Tibial artery (tissue), 4 donors: Measurements from ENCODE around the gene CCDC90B.

ENCODE experiments used
- DNase-seq, 2 donors: peaks; one replicate each; pipeline ENCODE4 v3.0.0-alpha.2; 2019
- H3K27ac ChIP-seq, 2 donors: fragments of 200-600 bp; sonication (generic) in 1 of 2; 1 replicate in 1 of 2; 2 replicates in 1 of 2; pipeline ENCODE4 v1.5.1; 2018 to 2019; ENCODE audit warnings: mild to moderate bottlenecking in 1 of 2
- H3K27me3 ChIP-seq, 2 donors: fragments of 200-600 bp; sonication (generic) in 1 of 2; one replicate each; pipeline versions ENCODE4 v1.5.1 to v1.6.0; 2016 to 2019
- H3K36me3 ChIP-seq, 3 donors: fragments of 200-600 bp; sonication (generic) in 2 of 3; one replicate each; pipeline ENCODE4 v1.5.1; 2016 to 2019; ENCODE audit warnings: mild to moderate bottlenecking in 2 of 3
- H3K4me1 ChIP-seq, 4 donors: fragments of 200-600 bp; sonication (generic) in 2 of 4; 1 replicate in 3 of 4; 2 replicates in 1 of 4; pipeline ENCODE4 v1.5.1; 2016 to 2019
- H3K4me3 ChIP-seq, 2 donors: fragments of 200-600 bp; sonication (generic) in 1 of 2; 1 replicate in 1 of 2; 2 replicates in 1 of 2; pipeline ENCODE4 v1.5.1; 2018 to 2019; ENCODE audit warnings: mild to moderate bottlenecking in 2 of 2
- H3K9me3 ChIP-seq, 3 donors: fragments of 200-600 bp; sonication (generic) in 1 of 3; one replicate each; pipeline ENCODE4 v1.5.1; 2016 to 2019
- CTCF ChIP-seq, 2 experiments: fragments of 200-600 bp in 1 of 2; fragments of 450-650 bp in 1 of 2; IDR thresholded peaks; one replicate each; pipeline ENCODE4 v1.5.1; 2017 to 2019; ENCODE audit warnings: antibody characterized with exemption in 2 of 2, mild to moderate bottlenecking in 1 of 2, moderate library complexity in 1 of 2
- intact Hi-C: fragments of 100-400 bp; cut with DNase I; formaldehyde crosslinking; loops from one replicate; pipeline ENCODE4 v1.15.0; 2023; ENCODE audit warnings: low total_unique reads

The CCDC90B gene

GRCh38 chr11:83257761-83258168 is 28.4 kb downstream of the CCDC90B start:
- Histone ChIP-seq H3K4me3 (peak overlapping the region in 1 of 2 donors; percentile 11), H3K36me3 (peaks cover 11 to 34% (median 16%) of the 10 kb centered on the region in 3 donors), H3K27me3 (no peaks in the 10 kb centered on the region), H3K27ac (peak overlapping the region; percentile 36 to 66), H3K4me1 (peaks cover 0 to 58% (median 11%) of the 10 kb centered on the region in 4 donors), H3K9me3 (no peaks in the 10 kb centered on the region)
- intact Hi-C loops: no loop called here
- TF ChIP-seq CTCF (IDR thresholded peaks at IDR 0.05): no peak
- DNase-seq: peak in 1 of 2 donors; percentile 71

GRCh38 chr11:83256602-83257340 is 29.4 kb downstream of the CCDC90B start:
- peaks cover 0 to 58% (median 11%) of the 10 kb centered on the region in 4 donors for H3K4me1 ChIP-seq
- peaks cover 8 to 33% (median 9%) of the 10 kb centered on the region in 3 donors for H3K36me3 ChIP-seq
- no peak for TF ChIP-seq CTCF (IDR thresholded peaks at IDR 0.05)
- no peaks in the 10 kb centered on the region for H3K9me3 ChIP-seq
- H3K4me3 ChIP-seq: peak overlapping the region in 1 of 2 donors; percentile 11
- H3K27me3 ChIP-seq: no peaks in the 10 kb centered on the region
- intact Hi-C loops: no loop called here
- DNase-seq: no peak
- H3K27ac ChIP-seq: peak overlapping the region; percentile 36 to 66

DNA sequence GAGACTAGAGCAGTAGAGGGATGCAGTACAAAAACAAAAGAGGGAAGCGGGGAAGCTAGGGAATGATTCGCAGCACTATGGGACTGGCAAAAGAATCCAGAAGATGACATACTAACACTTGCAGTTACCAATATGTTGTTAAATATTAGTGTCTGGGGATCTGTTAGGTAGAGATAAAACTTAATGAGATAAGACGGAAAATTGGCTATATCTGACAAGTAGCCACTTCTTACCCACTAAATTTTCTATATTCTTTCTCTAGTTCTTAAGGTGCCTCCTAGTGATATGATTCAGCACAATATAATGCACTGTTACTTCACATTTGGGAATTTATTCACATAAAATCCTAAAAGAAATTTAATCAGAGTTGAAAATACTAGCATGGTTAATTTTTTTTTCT is 30.8 kb downstream of the CCDC90B start:
- no peak for DNase-seq
- H3K4me3 ChIP-seq: no peak overlapping the region
- intact Hi-C loops: no loop called here
- H3K27me3 ChIP-seq: no peaks in the 10 kb centered on the region
- TF ChIP-seq CTCF (IDR thresholded peaks at IDR 0.05): no peak
- H3K9me3 ChIP-seq: no peaks in the 10 kb centered on the region
- peaks cover 0 to 58% (median 11%) of the 10 kb centered on the region in 4 donors for H3K4me1 ChIP-seq
- H3K36me3 ChIP-seq: peaks cover 0 to 21% (median 0%) of the 10 kb centered on the region in 3 donors
- peak overlapping the region in 1 of 2 donors; percentile 66 for H3K27ac ChIP-seq

DNA sequence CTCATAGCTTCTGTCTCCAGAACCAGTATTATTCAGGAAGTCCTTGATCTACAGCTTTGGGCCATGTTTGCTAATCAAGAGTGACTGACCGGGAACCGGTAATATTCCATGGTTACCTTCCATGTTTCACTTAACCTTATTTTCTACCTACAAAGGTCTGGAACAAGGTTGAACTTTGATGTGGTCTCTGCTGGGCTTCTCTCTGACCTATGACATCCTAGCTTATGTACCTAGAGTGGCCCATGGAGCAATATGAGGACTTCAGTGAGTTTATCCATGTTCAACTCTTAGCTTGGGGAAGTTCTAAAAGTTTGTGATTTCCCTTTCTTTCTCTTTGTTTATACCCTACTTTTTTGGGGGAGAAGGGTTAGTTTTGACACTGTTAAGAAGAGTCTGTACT is 33.2 kb downstream of the CCDC90B start:
- Histone ChIP-seq H3K9me3 (no peaks in the 10 kb centered on the region), H3K4me1 (peaks cover 0 to 61% (median 11%) of the 10 kb centered on the region in 4 donors), H3K4me3 (no peak overlapping the region), H3K27me3 (no peaks in the 10 kb centered on the region), H3K27ac (peak overlapping the region; percentile 50 to 66), H3K36me3 (peaks cover 0 to 2% (median 0%) of the 10 kb centered on the region in 3 donors)
- no peak for TF ChIP-seq CTCF (IDR thresholded peaks at IDR 0.05)
- intact Hi-C loops: no loop called here
- DNase-seq: no peak

DNA sequence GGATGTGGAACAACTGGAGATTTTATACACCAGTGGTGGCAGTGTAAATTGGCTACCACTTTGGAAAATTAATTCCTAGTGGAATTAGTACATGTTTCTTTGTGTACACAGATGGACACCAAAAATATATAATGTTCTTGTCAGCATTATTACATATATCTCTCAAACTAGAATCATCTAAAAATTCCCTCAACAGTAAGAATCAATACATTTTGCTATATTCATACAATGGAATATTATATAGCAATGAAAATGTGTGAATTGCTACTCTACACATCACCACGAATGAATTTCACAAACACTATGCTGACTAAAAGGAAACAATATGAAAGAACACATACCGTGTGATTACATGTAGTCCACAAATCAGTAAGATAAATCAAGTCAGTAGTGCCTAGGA is 33.9 kb downstream of the CCDC90B start:
- no peak for DNase-seq
- H3K27ac ChIP-seq: peak overlapping the region in 1 of 2 donors; percentile 66
- H3K36me3 ChIP-seq: peaks cover 0 to 6% (median 0%) of the 10 kb centered on the region in 3 donors
- H3K4me1 ChIP-seq: peaks cover 0 to 54% (median 7%) of the 10 kb centered on the region in 4 donors
- H3K4me3 ChIP-seq: no peak overlapping the region
- TF ChIP-seq CTCF (IDR thresholded peaks at IDR 0.05): no peak
- H3K27me3 ChIP-seq: no peaks in the 10 kb centered on the region
- intact Hi-C loops: no loop called here
- no peaks in the 10 kb centered on the region for H3K9me3 ChIP-seq
